Right lobe of liver (tissue), 4 donors: ENCODE data around the gene IL17F.

Experiments used
- POLR2A ChIP-seq: fragments of 450-650 bp; IDR thresholded peaks from one replicate; pipeline ENCODE4 v1.6.1; 2017; ENCODE audit warnings: antibody characterized with exemption, mild to moderate bottlenecking
- TF ChIP-seq, protein P1 (sequence below), 4 donors: fragments of 200-600 bp in 3 of 4; fragments of 450-650 bp in 1 of 4; IDR thresholded peaks; one replicate each; pipeline versions ENCODE4 v1.5.1 to v1.8.0; 2016 to 2022; ENCODE audit warnings: antibody characterized with exemption in 4 of 4, mild to moderate bottlenecking in 2 of 4
- donor health status: DM: no; HTN: no; CAD: no.
- donor health status: DM: no; HTN: no; CAD: no.
- donor health status: DM: no; HTN: yes; CAD: no.

DNA sequence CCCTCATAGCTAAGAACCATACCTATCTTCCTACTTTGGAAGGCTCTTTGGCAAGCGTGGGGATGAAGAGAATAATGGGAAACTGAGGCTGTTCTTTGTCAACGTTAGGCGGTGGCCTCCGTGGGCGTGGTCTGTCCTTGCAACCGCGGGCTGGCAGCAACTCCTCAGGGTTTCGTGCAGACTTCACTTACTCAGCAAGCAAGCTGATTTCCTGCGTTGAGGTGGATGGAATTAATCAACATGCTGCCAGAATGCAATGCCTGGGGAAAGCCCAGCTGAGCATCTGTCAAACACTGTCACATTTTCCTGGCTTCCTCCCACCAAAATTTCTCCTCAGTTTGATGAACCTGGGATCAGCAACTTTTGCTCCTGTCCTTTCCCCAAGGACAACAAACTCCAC lies 9.2 kb upstream of the IL17F start:
- TF ChIP-seq, protein P1, sequence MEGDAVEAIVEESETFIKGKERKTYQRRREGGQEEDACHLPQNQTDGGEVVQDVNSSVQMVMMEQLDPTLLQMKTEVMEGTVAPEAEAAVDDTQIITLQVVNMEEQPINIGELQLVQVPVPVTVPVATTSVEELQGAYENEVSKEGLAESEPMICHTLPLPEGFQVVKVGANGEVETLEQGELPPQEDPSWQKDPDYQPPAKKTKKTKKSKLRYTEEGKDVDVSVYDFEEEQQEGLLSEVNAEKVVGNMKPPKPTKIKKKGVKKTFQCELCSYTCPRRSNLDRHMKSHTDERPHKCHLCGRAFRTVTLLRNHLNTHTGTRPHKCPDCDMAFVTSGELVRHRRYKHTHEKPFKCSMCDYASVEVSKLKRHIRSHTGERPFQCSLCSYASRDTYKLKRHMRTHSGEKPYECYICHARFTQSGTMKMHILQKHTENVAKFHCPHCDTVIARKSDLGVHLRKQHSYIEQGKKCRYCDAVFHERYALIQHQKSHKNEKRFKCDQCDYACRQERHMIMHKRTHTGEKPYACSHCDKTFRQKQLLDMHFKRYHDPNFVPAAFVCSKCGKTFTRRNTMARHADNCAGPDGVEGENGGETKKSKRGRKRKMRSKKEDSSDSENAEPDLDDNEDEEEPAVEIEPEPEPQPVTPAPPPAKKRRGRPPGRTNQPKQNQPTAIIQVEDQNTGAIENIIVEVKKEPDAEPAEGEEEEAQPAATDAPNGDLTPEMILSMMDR (IDR thresholded peaks at IDR 0.05), result no peak
- no peak for TF ChIP-seq POLR2A
